Raji (cell line): ENCODE results near the gene STRA8.

Experiments
- POLR2A ChIP-seq: IDR thresholded peaks from 2 replicates; pipeline ENCODE4 v1.6.1; 2011; ENCODE audit warnings: low read depth, low read length, control low read depth; ENCODE audit not compliant: insufficient read depth

Gene STRA8

GRCh38 chr7:135217645-135218509 is 15.8 kb upstream of the STRA8 start:
- no peak for TF ChIP-seq POLR2A

GRCh38 chr7:135224027-135224426 is 9.6 kb upstream of the STRA8 start:
- no peak for TF ChIP-seq POLR2A

- TF ChIP-seq POLR2A: no peak
These were observed 2.0 kb upstream of the STRA8 start for GRCh38 chr7:135231686-135232085.

- no peak for TF ChIP-seq POLR2A
These were observed 1.6 kb upstream of the STRA8 start for GRCh38 chr7:135232087-135232486.

- no peak for TF ChIP-seq POLR2A
These were observed 918 bp upstream of the STRA8 start for GRCh38 chr7:135232720-135233119.

GRCh38 chr7:135234727-135235126 is 1.1 kb downstream of the STRA8 start:
- TF ChIP-seq POLR2A: no peak

GRCh38 chr7:135235841-135236240 is 2.2 kb downstream of the STRA8 start:
- no peak for TF ChIP-seq POLR2A

GRCh38 chr7:135236727-135237126 is 3.1 kb downstream of the STRA8 start:
- TF ChIP-seq POLR2A: no peak

GRCh38 chr7:135238112-135238744 is 4.6 kb downstream of the STRA8 start:
- TF ChIP-seq POLR2A: no peak

- TF ChIP-seq POLR2A: no peak
These were observed 5.6 kb downstream of the STRA8 start for GRCh38 chr7:135239263-135239662.

GRCh38 chr7:135240441-135240840 is 6.8 kb downstream of the STRA8 start:
- TF ChIP-seq POLR2A: no peak

GRCh38 chr7:135242096-135242684 is 8.6 kb downstream of the STRA8 start:
- TF ChIP-seq POLR2A: no peak

- TF ChIP-seq POLR2A: no peak
These were observed 11.9 kb downstream of the STRA8 start for GRCh38 chr7:135245226-135246190.

- TF ChIP-seq POLR2A: no peak
These were observed 12.7 kb downstream of the STRA8 start for GRCh38 chr7:135246191-135246825.
